IPS DF 4.7 (cell line): ENCODE data around the gene MSS51.
A peak's percentile ranks its signal among the peaks of the same experiment; 100 is the strongest.
"Not testable (repeated sequence)": the region's sequence is repeated elsewhere in the genome, so short reads cannot be mapped to it uniquely, and the experiment has no call there.

Source experiments
- DNase-seq: peaks from one replicate; pipeline ENCODE4 v3.0.0-alpha.2; 2013; ENCODE audit warnings: low spot score; ENCODE audit errors: extremely low read depth

MSS51 gene

GRCh38 chr10:73414230-73414945 lies 19.0 kb downstream of the MSS51 start:
- DNase-seq, result no peak

- DNase-seq, result peak; percentile 41
These were observed 19.7 kb downstream of the MSS51 start, which contains the start of gene ANXA7 for GRCh38 chr10:73413528-73414229. TSS of gene ANXA7 (minus strand) at chr10:73414058. CDS start at chr10:73400856, 13,202 bp downstream.

- DNase-seq, result no peak
These were observed 20.2 kb downstream of the MSS51 start for GRCh38 chr10:73413108-73413527.

GRCh38 chr10:73410897-73411296 lies 22.5 kb downstream of the MSS51 start:
- no peak for DNase-seq

GRCh38 chr10:73408978-73409521 lies 24.3 kb downstream of the MSS51 start:
- DNase-seq, result no peak

GRCh38 chr10:73408061-73408460 lies 25.3 kb downstream of the MSS51 start:
- no peak for DNase-seq

- DNase-seq, result no peak
These were observed 25.9 kb downstream of the MSS51 start for GRCh38 chr10:73407495-73407894.

GRCh38 chr10:73406846-73407245 lies 26.5 kb downstream of the MSS51 start:
- DNase-seq, result no peak

- DNase-seq, result no peak
These were observed 27.8 kb downstream of the MSS51 start for GRCh38 chr10:73405556-73405955.

- DNase-seq, result no peak
These were observed 28.7 kb downstream of the MSS51 start for GRCh38 chr10:73404690-73405089.

- no peak for DNase-seq
These were observed 31.7 kb downstream of the MSS51 start for GRCh38 chr10:73401636-73402035.

GRCh38 chr10:73399063-73399462 lies 34.3 kb downstream of the MSS51 start:
- no peak for DNase-seq

- no peak for DNase-seq
These were observed 35.3 kb downstream of the MSS51 start for GRCh38 chr10:73398024-73398423.

- DNase-seq, result not testable (repeated sequence)
These were observed 39.0 kb downstream of the MSS51 start for GRCh38 chr10:73394325-73394724.

- DNase-seq, result no peak
These were observed 45.1 kb downstream of the MSS51 start for GRCh38 chr10:73388228-73388627.

- DNase-seq, result no peak
These were observed 46.8 kb downstream of the MSS51 start for GRCh38 chr10:73386583-73386982.

GRCh38 chr10:73379064-73379748 lies 54.2 kb downstream of the MSS51 start:
- no peak for DNase-seq

GRCh38 chr10:73376679-73377078 lies 56.7 kb downstream of the MSS51 start:
- DNase-seq, result no peak
